Neural cell (in vitro differentiated cells): ENCODE results near the gene HSBP1L1.

Experiments
- EZH2 ChIP-seq: fragments of 200-600, 300-800 bp; shearing (Covaris generic), sonication (generic); IDR thresholded peaks from 2 replicates; pipeline ENCODE4 v1.6.1; 2014; ENCODE audit warnings: antibody characterized with exemption, low read length, borderline replicate concordance, mild to moderate bottlenecking; ENCODE audit not compliant: insufficient read depth, poor library complexity, severe bottlenecking
- MXI1 ChIP-seq: fragments of 450-650 bp; conservative IDR thresholded peaks from 2 replicates; pipeline ENCODE4 v1.6.1; 2014; ENCODE audit warnings: antibody characterized with exemption, mild to moderate bottlenecking; ENCODE audit not compliant: poor library complexity, severe bottlenecking
- RAD21 ChIP-seq: fragments of 450-650 bp; conservative IDR thresholded peaks from 2 replicates; pipeline ENCODE4 v1.6.1; 2014; ENCODE audit warnings: antibody characterized with exemption, mild to moderate bottlenecking, moderate library complexity
- TF ChIP-seq, protein P1 (sequence below): fragments of 450-650 bp; IDR thresholded peaks from 2 replicates; pipeline ENCODE4 v1.5.1; 2014; ENCODE audit warnings: antibody characterized with exemption, mild to moderate bottlenecking, moderate library complexity; ENCODE audit not compliant: poor library complexity, severe bottlenecking

- TF ChIP-seq MXI1 (no peak), RAD21 (no peak), EZH2 (no peak)
- TF ChIP-seq, protein P1, sequence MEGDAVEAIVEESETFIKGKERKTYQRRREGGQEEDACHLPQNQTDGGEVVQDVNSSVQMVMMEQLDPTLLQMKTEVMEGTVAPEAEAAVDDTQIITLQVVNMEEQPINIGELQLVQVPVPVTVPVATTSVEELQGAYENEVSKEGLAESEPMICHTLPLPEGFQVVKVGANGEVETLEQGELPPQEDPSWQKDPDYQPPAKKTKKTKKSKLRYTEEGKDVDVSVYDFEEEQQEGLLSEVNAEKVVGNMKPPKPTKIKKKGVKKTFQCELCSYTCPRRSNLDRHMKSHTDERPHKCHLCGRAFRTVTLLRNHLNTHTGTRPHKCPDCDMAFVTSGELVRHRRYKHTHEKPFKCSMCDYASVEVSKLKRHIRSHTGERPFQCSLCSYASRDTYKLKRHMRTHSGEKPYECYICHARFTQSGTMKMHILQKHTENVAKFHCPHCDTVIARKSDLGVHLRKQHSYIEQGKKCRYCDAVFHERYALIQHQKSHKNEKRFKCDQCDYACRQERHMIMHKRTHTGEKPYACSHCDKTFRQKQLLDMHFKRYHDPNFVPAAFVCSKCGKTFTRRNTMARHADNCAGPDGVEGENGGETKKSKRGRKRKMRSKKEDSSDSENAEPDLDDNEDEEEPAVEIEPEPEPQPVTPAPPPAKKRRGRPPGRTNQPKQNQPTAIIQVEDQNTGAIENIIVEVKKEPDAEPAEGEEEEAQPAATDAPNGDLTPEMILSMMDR: no peak
Observed at GRCh38 chr18:79985172-79985571, 20.7 kb downstream of the HSBP1L1 start.
